B cell (primary cell): ENCODE data around the gene MYO9B. TPM values are rescaled to one million over a fixed set of nuclear protein-coding genes. Genes with fewer than 3 reads are reported as not detected.

Source experiments
- ATAC-seq: fragments of 200-7000 bp; cut with Tn5 transposase; one replicate; pipeline ENCODE4 v1.10.0; 2021; ENCODE audit warnings: low read depth, mild to moderate bottlenecking, moderate number of reproducible peaks, moderate library complexity
- CTCF ChIA-PET: fragments of 350-600 bp; sonication (Branson Sonifier 250); formaldehyde crosslinking; loops from one replicate; lab custom pipeline; 2021; ENCODE audit warnings: antibody characterized with exemption, inconsistent platforms; lab: Charles Lee
- POLR2A ChIA-PET: fragments of 350-600 bp; sonication (Branson Sonifier 250); formaldehyde crosslinking; loops from one replicate; lab custom pipeline; 2021; ENCODE audit warnings: antibody characterized with exemption; lab: Charles Lee
- DNase-seq: peaks from one replicate; pipeline ENCODE4 v3.0.0; 2013
- H2AFZ ChIP-seq: 2 replicates; pipeline ENCODE4 v1.6.1; 2012; ENCODE audit warnings: mild to moderate bottlenecking, low read depth, low read length; ENCODE audit not compliant: insufficient read depth, poor library complexity, severe bottlenecking
- H3K27ac ChIP-seq, 2 donors: 1 replicate in 1 of 2; 2 replicates in 1 of 2; pipeline ENCODE4 v1.5.1; 2012 to 2013; ENCODE audit warnings: low read length in 2 of 2, mild to moderate bottlenecking in 2 of 2, moderate library complexity in 1 of 2
- H3K27me3 ChIP-seq, 4 experiments: fragments of 200-600 bp in 1 of 4; sonication (generic) in 1 of 4; replicated peaks in 1 of 4; 1 replicate in 2 of 4; 2 replicates in 2 of 4; pipeline versions ENCODE4 v1.6.1 to v1.7.0; 2013 to 2016; ENCODE audit warnings: low read length in 3 of 4, mild to moderate bottlenecking in 2 of 4, mixed read lengths in 1 of 4, moderate library complexity in 1 of 4; ENCODE audit not compliant: insufficient read depth in 4 of 4, control insufficient read depth in 3 of 4; ENCODE audit errors: control extremely low read depth in 1 of 4
- H3K36me3 ChIP-seq, 2 experiments: replicated peaks in 1 of 2; 1 replicate in 1 of 2; 2 replicates in 1 of 2; pipeline versions ENCODE4 v1.6.1 to v1.7.1; 2013; ENCODE audit warnings: low read length in 1 of 2; ENCODE audit not compliant: insufficient read depth in 2 of 2, control insufficient read depth in 1 of 2; ENCODE audit errors: control extremely low read depth in 1 of 2, extremely low read depth in 1 of 2
- H3K4me1 ChIP-seq, 2 donors: fragments of 200-600 bp in 1 of 2; sonication (generic) in 1 of 2; 1 replicate in 1 of 2; 2 replicates in 1 of 2; pipeline versions ENCODE4 v1.5.1 to v1.6.1; 2013 to 2017; ENCODE audit warnings: low read length in 2 of 2; ENCODE audit not compliant: control insufficient read depth in 2 of 2, insufficient read depth in 2 of 2
- H3K4me2 ChIP-seq: replicated peaks from 2 replicates; pipeline ENCODE3; 2012; ENCODE audit warnings: mild to moderate bottlenecking, low read depth, low read length; ENCODE audit not compliant: poor library complexity, severe bottlenecking
- H3K4me3 ChIP-seq, 5 experiments: fragments of 200-600 bp in 1 of 5; sonication (generic) in 1 of 5; 1 replicate in 3 of 5; 2 replicates in 2 of 5; pipeline versions ENCODE4 v1.5.1 to v1.7.0; 2011 to 2016; ENCODE audit warnings: low read length in 4 of 5, mild to moderate bottlenecking in 4 of 5, low read depth in 2 of 5, control low read depth in 1 of 5, moderate library complexity in 1 of 5; ENCODE audit not compliant: insufficient read depth in 1 of 5; ENCODE audit errors: control extremely low read depth in 1 of 5, extremely low read depth in 1 of 5
- H3K79me2 ChIP-seq: fragments of 200-600 bp; sonication (generic); one replicate; pipeline ENCODE4 v1.6.0; 2016; ENCODE audit warnings: low read length; ENCODE audit not compliant: control insufficient read depth, insufficient read depth
- H3K9ac ChIP-seq: fragments of 200-600 bp; sonication (generic); 2 replicates; pipeline ENCODE4 v1.6.1; 2017; ENCODE audit warnings: mild to moderate bottlenecking, low read length, moderate library complexity
- H3K9me3 ChIP-seq, 3 donors: one replicate each; pipeline versions ENCODE4 v1.6.1 to v1.7.1; 2013; ENCODE audit warnings: low read length in 2 of 3; ENCODE audit not compliant: control insufficient read depth in 2 of 3, insufficient read depth in 1 of 3; ENCODE audit errors: control extremely low read depth in 1 of 3
- H4K20me1 ChIP-seq: 2 replicates; pipeline ENCODE4 v1.6.0; 2012; ENCODE audit warnings: mild to moderate bottlenecking, low read length; ENCODE audit not compliant: insufficient read depth, control insufficient read depth, poor library complexity, severe bottlenecking
- H3K27ac Mint-ChIP-seq: one replicate; pipeline ENCODE4 v1.8.0; 2021; ENCODE audit warnings: mixed read lengths
- H3K27me3 Mint-ChIP-seq: one replicate; pipeline ENCODE4 v1.8.0; 2021; ENCODE audit warnings: mixed read lengths
- H3K4me1 Mint-ChIP-seq: one replicate; pipeline ENCODE4 v1.8.0; 2021; ENCODE audit warnings: mixed read lengths
- H3K4me3 Mint-ChIP-seq: one replicate; pipeline ENCODE4 v1.8.0; 2021; ENCODE audit warnings: mixed read lengths
- H3K9me3 Mint-ChIP-seq: one replicate; pipeline ENCODE4 v1.8.0; 2022; ENCODE audit warnings: mixed read lengths; ENCODE audit not compliant: insufficient read depth
- CTCF ChIP-seq: fragments of 200-600 bp; IDR thresholded peaks from one replicate; pipeline ENCODE4 v1.8.0; 2022; ENCODE audit warnings: antibody characterized with exemption, mild to moderate bottlenecking
- EZH2 ChIP-seq: IDR thresholded peaks from 2 replicates; pipeline ENCODE4 v1.6.1; 2012; ENCODE audit warnings: borderline replicate concordance, low read depth, mild to moderate bottlenecking, moderate library complexity, low read length; ENCODE audit not compliant: insufficient read depth, poor library complexity, severe bottlenecking
- WGBS: methylation state at CpG from one replicate; pipeline ENCODE4 v1.1.5; 2013; ENCODE audit warnings: missing lambda C conversion rate; ENCODE audit not compliant: insufficient coverage; 5-methylcytosine and 5-hydroxymethylcytosine counted together
- intact Hi-C: fragments of 100-400 bp; cut with micrococcal nuclease; formaldehyde crosslinking; loops from one replicate; pipeline ENCODE4 v1.10.0; 2022
- polyA plus RNA-seq: library from polyadenylated mRNA; depleted of rRNA; stranded (reverse); fragments of >200 nt; gene quantifications from 2 replicates; pipeline ENCODE4 v1.2.3, GENCODE V29; 2012
- total RNA-seq, 2 donors: library from RNA; stranded (reverse); fragments of 120-200 nt in 1 of 2; gene quantifications; 1 replicate in 1 of 2; 2 replicates in 1 of 2; pipeline versions ENCODE4 v1.2.3 to v1.2.4, GENCODE V29; 2013 to 2022

MYO9B gene
- total and polyA plus RNA-seq, 2 donors (not counting 1 experiment from before 2014, with no cell fraction given) = 256 to 273 TPM

- H3K9me3 Mint-ChIP-seq = no peaks in the 10 kb centered on the region
- H3K4me2 ChIP-seq = no peak overlapping the region
- no peak for TF ChIP-seq CTCF
- TF ChIP-seq EZH2 = no peak
- H3K27ac Mint-ChIP-seq = no peak overlapping the region
- ChIA-PET CTCF (no interaction called here), POLR2A (interaction anchor here (0.6 kb wide), 1 partner anchor 92 kb away, joined by 3 read pairs; no protein-coding TSS in a partner anchor)
- DNase-seq = no peak
- H3K9ac ChIP-seq = no peak overlapping the region
- no peak overlapping the region for H3K27ac ChIP-seq
- H4K20me1 ChIP-seq = no peaks in the 10 kb centered on the region
- no peak overlapping the region for H3K4me3 Mint-ChIP-seq
- H3K4me3 ChIP-seq = no peak overlapping the region
- no peaks in the 10 kb centered on the region for H3K27me3 Mint-ChIP-seq
- peaks cover 5 to 10% of the 10 kb centered on the region in 2 donors for H3K4me1 ChIP-seq
- H3K9me3 ChIP-seq = no peaks in the 10 kb centered on the region
- no peak for ATAC-seq
- H3K79me2 ChIP-seq = no peaks in the 10 kb centered on the region
- peaks cover 14% of the 10 kb centered on the region for H3K4me1 Mint-ChIP-seq
- H2AFZ ChIP-seq = no peak overlapping the region
- H3K36me3 ChIP-seq = peaks cover 0 to 54% of the 10 kb centered on the region in 2 experiments
- no peaks in the 10 kb centered on the region for H3K27me3 ChIP-seq
- WGBS = 93% methylated on average over 5 of the region's 10 CpGs
- intact Hi-C loops = no loop called here
Observed at GRCh38 chr19:17178291-17178690, 102.7 kb downstream of the MYO9B start.

- ATAC-seq (no peak), DNase-seq (no peak)
- no peaks in the 10 kb centered on the region for H4K20me1 ChIP-seq
- H3K4me3 ChIP-seq = no peak overlapping the region
- H3K4me2 ChIP-seq = no peak overlapping the region
- no peak overlapping the region for H2AFZ ChIP-seq
- ChIA-PET CTCF (interaction anchor here (0.8 to 1.0 kb wide), 2 partner anchors 18 to 100 kb away, joined by 3 to 5 read pairs; partner anchors contain the start of gene ANKLE1), POLR2A (no interaction called here)
- no peaks in the 10 kb centered on the region for H3K27me3 Mint-ChIP-seq
- 81% methylated on average over 22 of the region's 22 CpGs for WGBS
- H3K27ac Mint-ChIP-seq = peak overlapping the region; percentile 37
- intact Hi-C loops = loop anchor here (5.0 kb wide), 1 partner anchor 44 kb away; no protein-coding TSS in a partner anchor
- peaks cover 0 to 40% of the 10 kb centered on the region in 2 experiments for H3K36me3 ChIP-seq
- TF ChIP-seq CTCF (no peak), EZH2 (no peak)
- peak overlapping the region; percentile 32 for H3K4me3 Mint-ChIP-seq
- H3K4me1 ChIP-seq = peaks cover 19 to 25% of the 10 kb centered on the region in 2 donors
- no peaks in the 10 kb centered on the region for H3K27me3 ChIP-seq
- peaks cover 30% of the 10 kb centered on the region for H3K4me1 Mint-ChIP-seq
- H3K79me2 ChIP-seq = peaks cover 8% of the 10 kb centered on the region
- no peak overlapping the region for H3K27ac ChIP-seq
- H3K9me3 ChIP-seq = no peaks in the 10 kb centered on the region
- H3K9ac ChIP-seq = no peak overlapping the region
- no peaks in the 10 kb centered on the region for H3K9me3 Mint-ChIP-seq
Observed at GRCh38 chr19:17180997-17181702, 105.6 kb downstream of the MYO9B start.
